ENCODE data around the gene MTUS2.

DNA sequence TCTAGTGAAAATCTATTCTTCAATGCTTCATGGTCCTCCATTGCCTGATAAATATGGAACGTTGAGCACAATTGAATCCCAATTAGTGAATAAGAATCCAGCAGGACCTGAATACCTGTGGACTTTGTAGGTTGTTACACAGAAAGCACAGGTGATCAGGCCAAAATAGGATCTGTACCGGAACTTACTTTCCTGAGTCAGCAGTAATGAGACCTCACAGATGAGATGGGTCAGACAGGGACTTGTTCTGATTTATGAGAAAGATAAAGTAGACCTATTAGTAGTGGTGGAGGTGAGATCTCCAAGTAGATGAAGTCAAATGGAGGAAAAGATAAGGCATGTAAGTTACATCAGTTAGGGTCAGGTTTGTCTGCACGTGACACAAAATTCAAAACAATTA, 351.1 kb downstream of the MTUS2 start:
- TF ChIP-seq, protein P1, sequence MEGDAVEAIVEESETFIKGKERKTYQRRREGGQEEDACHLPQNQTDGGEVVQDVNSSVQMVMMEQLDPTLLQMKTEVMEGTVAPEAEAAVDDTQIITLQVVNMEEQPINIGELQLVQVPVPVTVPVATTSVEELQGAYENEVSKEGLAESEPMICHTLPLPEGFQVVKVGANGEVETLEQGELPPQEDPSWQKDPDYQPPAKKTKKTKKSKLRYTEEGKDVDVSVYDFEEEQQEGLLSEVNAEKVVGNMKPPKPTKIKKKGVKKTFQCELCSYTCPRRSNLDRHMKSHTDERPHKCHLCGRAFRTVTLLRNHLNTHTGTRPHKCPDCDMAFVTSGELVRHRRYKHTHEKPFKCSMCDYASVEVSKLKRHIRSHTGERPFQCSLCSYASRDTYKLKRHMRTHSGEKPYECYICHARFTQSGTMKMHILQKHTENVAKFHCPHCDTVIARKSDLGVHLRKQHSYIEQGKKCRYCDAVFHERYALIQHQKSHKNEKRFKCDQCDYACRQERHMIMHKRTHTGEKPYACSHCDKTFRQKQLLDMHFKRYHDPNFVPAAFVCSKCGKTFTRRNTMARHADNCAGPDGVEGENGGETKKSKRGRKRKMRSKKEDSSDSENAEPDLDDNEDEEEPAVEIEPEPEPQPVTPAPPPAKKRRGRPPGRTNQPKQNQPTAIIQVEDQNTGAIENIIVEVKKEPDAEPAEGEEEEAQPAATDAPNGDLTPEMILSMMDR (IDR thresholded peaks at IDR 0.05): no peak
- TF ChIP-seq POLR2AphosphoS5 (IDR thresholded peaks at IDR 0.05) (no peak), EP300 (IDR thresholded peaks at IDR 0.05; ENCODE audit: low read depth) (no peak)
